Cardiac fibroblast (primary cell): ENCODE measurements around the gene RCAN2.

Source experiments
- DNase-seq, 2 donors: peaks; one replicate each; pipeline versions ENCODE4 v3.0.0 to v3.0.0-alpha.2; 2010; ENCODE audit warnings: low read depth in 2 of 2
- H3K4me3 ChIP-seq, 2 donors: replicated peaks in 1 of 2; 1 replicate in 1 of 2; 2 replicates in 1 of 2; pipeline ENCODE4 v1.5.1; 2011; ENCODE audit warnings: low read depth in 2 of 2, low read length in 2 of 2, mild to moderate bottlenecking in 2 of 2, moderate library complexity in 1 of 2
- TF ChIP-seq, protein P1 (sequence below): IDR thresholded peaks from one replicate; pipeline ENCODE4 v1.5.1; 2011; ENCODE audit warnings: low read depth, mild to moderate bottlenecking, low read length, inconsistent platforms

Gene RCAN2

DNA sequence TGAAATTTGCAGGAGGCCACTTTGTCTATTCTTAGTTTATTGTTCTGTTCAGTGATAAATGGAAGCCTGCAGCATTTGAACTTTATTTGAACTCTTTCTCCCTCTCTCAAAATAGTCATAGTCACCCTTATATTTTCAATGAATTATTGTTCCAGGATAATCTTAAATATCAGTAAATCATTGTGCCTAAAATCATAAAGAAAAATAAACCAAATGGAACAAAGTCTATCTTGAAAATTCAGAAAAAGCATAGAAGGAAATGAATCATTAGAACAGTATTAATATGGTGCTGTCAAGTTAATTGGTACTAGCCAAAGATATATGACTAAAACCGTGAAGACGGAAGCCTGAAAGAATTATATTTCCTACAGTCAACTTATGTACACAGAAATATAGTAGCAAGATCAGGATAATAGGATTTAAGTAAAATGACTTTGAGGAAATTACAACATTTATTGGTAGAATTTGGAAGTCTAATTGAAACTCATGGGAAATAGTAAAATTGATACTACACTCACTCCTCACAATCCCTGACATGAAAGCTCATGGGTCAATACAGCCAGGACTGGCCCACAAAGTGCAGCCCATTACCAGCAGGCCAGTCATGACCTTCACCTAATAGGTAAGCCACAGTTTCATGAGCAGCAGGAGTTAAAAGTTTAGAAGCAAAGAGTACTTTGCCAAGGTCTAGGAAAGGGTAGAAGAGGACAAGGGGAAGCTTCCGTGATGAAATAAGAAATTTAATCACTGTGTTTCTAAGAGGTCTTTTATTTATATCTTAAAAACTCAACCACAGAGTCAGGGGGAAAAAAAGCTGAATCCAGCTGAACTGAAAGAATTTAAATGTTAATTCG lies 200.6 kb downstream of the RCAN2 start:
- DNase-seq = no peak
- TF ChIP-seq, protein P1, sequence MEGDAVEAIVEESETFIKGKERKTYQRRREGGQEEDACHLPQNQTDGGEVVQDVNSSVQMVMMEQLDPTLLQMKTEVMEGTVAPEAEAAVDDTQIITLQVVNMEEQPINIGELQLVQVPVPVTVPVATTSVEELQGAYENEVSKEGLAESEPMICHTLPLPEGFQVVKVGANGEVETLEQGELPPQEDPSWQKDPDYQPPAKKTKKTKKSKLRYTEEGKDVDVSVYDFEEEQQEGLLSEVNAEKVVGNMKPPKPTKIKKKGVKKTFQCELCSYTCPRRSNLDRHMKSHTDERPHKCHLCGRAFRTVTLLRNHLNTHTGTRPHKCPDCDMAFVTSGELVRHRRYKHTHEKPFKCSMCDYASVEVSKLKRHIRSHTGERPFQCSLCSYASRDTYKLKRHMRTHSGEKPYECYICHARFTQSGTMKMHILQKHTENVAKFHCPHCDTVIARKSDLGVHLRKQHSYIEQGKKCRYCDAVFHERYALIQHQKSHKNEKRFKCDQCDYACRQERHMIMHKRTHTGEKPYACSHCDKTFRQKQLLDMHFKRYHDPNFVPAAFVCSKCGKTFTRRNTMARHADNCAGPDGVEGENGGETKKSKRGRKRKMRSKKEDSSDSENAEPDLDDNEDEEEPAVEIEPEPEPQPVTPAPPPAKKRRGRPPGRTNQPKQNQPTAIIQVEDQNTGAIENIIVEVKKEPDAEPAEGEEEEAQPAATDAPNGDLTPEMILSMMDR = no peak
- no peak overlapping the region for H3K4me3 ChIP-seq

DNA sequence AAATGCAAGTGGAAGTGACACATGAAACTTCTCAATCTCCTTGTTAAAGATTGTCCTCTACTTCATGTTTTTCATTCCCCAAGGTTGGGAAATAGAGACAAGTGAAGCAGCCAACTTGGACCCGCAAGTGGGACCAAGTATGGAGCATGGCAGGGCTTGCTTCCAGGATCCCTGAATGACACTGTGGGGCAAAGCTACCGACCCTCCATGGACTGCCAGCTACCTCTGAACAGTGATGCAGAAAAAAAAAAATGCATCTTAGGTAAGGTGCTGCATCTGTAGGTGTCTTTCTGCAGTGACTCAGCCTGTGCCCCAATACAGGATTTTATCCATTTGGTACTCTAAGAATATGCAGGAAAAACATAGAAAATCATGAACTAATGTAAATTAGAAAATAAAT lies 201.4 kb downstream of the RCAN2 start:
- DNase-seq = no peak
- TF ChIP-seq, protein P1 = no peak
- H3K4me3 ChIP-seq = no peak overlapping the region

DNA sequence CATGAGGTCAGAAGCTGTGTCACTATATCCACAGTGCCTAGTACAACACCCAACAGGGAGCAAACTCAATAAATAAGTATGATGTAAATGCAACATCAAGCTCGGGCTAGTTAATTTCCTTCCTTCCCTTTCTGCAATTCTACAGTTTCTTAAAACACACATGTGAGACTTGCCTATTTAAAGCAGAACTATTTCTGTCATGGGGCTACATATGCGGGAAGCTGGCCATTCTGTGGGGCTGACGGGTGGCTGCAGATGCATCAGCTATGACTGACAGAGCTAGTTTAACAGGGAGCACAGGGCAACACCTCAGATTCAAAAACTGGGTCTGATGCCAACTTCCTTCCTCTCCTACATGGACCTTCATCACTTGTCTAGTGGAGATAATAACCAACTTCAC lies 202.4 kb downstream of the RCAN2 start:
- DNase-seq = no peak
- TF ChIP-seq, protein P1 = no peak
- no peak overlapping the region for H3K4me3 ChIP-seq

DNA sequence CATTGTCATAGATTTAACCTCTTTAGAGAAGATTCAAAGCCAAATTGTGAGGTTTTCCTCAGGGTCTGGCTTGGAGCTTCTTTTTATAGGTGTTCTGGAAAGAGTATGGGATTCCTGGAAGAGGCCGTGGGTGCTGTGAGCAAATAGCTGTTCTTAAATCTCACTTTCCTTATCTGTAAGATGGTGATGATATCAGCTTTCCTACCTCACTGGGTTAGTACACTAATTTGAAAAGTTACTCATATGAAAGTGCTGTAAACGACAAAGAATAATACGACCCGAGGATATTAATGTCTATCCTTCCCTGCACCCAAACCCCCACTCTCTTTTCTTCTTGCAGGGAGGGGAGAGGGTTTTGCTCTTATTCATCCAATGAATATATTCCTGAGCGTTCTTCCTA lies 203.6 kb downstream of the RCAN2 start:
- no peak overlapping the region for H3K4me3 ChIP-seq
- DNase-seq = no peak
- TF ChIP-seq, protein P1 = no peak

DNA sequence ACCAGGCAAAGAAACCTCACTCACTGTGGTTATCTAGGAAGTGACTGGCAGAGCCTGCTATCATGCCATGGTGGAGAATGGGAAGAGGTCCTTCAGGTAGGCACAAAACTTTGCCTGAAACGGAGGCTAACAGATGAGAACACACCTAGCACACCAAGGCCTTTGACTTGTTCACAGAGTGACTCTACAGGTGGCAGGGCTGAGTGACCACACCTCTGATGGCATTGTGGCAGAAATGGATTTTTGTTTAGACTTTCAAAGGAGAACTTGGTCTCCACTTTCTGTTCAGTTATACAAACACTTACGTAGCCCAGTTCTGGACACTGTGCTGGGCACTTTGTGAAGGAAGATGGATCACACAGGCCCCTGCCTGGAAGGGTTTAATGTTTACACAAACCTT lies 204.2 kb downstream of the RCAN2 start:
- no peak overlapping the region for H3K4me3 ChIP-seq
- TF ChIP-seq, protein P1 = no peak
- DNase-seq = no peak

DNA sequence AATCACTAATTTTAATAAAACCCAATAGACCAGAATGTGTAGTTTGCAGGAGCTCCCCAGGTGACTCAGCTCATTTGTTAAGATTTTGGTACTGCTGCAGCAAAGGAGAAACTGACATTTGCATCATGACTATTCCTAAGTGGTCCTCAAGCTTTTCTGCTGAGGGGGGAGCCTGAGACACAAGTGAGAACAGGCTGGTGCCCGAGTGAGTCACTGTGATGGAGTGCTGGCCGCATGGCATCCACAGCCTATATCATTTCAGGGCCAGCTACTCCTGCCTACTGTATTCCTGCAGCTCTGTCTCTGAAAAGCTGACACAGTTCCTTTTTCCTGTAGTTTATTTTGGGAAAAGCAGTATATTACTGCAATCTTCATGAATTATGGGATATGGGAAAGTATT lies 206.8 kb downstream of the RCAN2 start:
- no peak for DNase-seq
- TF ChIP-seq, protein P1 = no peak

More for the DNA sequence above, 206.8 kb downstream of the RCAN2 start:
- H3K4me3 ChIP-seq = no peak overlapping the region
